ENCODE results near the gene HELQ. TPM values are rescaled to one million over a fixed set of nuclear protein-coding genes. Genes with fewer than 3 reads are reported as not detected.

Gene HELQ
- total and polyA plus RNA-seq, 9 of the 15 experiments (the other 6 are each of a cell fraction or from before 2014, with no cell fraction given) = 3.5 to 15.2 (median 11.9) TPM

DNA sequence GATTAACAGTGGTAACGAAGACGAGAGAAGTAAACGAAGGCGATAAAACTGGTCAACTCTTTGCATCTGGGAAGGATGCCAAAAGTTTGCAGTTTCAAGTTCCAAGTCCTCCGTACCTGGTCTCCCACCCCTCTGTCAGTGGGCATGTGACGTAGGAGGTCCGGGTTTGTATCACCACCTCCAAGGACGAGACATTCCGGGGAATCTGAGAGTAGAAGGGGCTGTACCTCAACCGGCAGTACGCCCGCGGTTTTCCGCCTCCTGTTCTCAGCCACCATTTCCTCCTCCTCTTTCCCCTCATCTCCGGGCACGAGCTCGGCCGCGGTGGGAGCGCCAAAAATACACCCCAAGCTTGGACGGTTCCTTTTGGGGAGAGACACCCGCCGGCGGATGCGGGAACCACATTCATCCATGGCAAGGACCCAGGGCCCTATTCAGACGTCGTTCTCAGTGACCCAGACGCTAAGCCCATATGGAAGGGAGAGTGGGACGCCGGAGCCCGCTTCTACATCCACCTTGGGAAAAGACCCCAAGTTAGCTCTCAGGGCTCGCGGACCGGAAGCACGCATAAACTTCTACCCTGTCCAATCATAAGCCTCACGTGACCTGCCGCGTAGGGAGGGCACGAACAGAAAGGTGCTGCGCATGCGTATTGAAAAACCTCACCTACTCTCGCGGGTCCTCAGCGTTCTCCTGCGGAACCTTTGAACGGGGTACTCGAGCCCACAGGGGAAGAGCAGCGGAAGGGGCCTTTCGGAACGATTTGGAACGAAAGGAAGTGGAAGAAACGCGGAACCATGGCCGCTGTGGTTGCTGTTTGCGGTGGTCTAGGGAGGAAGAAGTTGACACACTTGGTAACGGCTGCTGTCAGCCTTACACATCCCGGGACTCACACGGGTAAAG lies at the start of gene HELQ, which contains the start of gene MRPS18C (continued):
- TF ChIP-seq MXI1 (IDR thresholded peaks at IDR 0.05; ENCODE audit: low read depth, low read length) (peak; percentile 58), GABPB1 (CRISPR knock-in tag; IDR thresholded peaks at IDR 0.05) (peak; percentile 98), NR1H2 (CRISPR knock-in tag; IDR thresholded peaks at IDR 0.05) (no peak), ZNF583 (CRISPR knock-in tag; IDR thresholded peaks at IDR 0.05) (no peak), NFYB (IDR thresholded peaks at IDR 0.05; ENCODE audit: extremely low read depth, insufficient read length) (peak; percentile 12), PHB2 (IDR thresholded peaks at IDR 0.05; ENCODE audit: low read depth) (no peak), ZNF764 (CRISPR knock-in tag; IDR thresholded peaks at IDR 0.05; ENCODE audit: low read depth) (no peak), ZNF197 (CRISPR knock-in tag; IDR thresholded peaks at IDR 0.05; ENCODE audit: low read depth) (0 out of 2 replicates have a peak, but pooled peaks have one; percentile 47), ZNF780A (CRISPR knock-in tag; IDR thresholded peaks at IDR 0.05) (no peak), ZBED1 (IDR thresholded peaks at IDR 0.05) (peak; percentile 84; the same call in 1 of the 2 replicates), ZNF12 (CRISPR knock-in tag; IDR thresholded peaks at IDR 0.05) (no peak), ZC3H8 (IDR thresholded peaks at IDR 0.05) (no peak), HNRNPL (IDR thresholded peaks at IDR 0.05; ENCODE audit: low read depth, low read length) (no peak), DMBX1 (CRISPR knock-in tag; IDR thresholded peaks at IDR 0.05; ENCODE audit: borderline replicate concordance) (no peak), NCOA1 (IDR thresholded peaks at IDR 0.05; ENCODE audit: low read depth) (peak; percentile 99), EZH2 (IDR thresholded peaks at IDR 0.05; ENCODE audit: borderline replicate concordance, low read depth, low read length) (no peak), SMAD1 (IDR thresholded peaks at IDR 0.05; ENCODE audit: low read depth, low read length, partially characterized antibody) (peak; percentile 82), ZNF24 (IDR thresholded peaks at IDR 0.05) (0 out of 2 replicates have a peak, but pooled peaks have one; percentile 56), MAFG (tag; conservative IDR thresholded peaks at IDR 0.05) (no peak), ETV6 (IDR thresholded peaks at IDR 0.05; ENCODE audit: borderline replicate concordance in 1 of 2, low read depth in 2 of 2, low read length in 1 of 2) (peak; percentile 38 to 46; a peak in 1 of 4 replicates), ETV6 (CRISPR knock-in tag; IDR thresholded peaks at IDR 0.05; ENCODE audit: borderline replicate concordance) (no peak), DDX20 (tag; IDR thresholded peaks at IDR 0.05; ENCODE audit: low read depth) (no peak)
- TF ChIP-seq, protein P1, sequence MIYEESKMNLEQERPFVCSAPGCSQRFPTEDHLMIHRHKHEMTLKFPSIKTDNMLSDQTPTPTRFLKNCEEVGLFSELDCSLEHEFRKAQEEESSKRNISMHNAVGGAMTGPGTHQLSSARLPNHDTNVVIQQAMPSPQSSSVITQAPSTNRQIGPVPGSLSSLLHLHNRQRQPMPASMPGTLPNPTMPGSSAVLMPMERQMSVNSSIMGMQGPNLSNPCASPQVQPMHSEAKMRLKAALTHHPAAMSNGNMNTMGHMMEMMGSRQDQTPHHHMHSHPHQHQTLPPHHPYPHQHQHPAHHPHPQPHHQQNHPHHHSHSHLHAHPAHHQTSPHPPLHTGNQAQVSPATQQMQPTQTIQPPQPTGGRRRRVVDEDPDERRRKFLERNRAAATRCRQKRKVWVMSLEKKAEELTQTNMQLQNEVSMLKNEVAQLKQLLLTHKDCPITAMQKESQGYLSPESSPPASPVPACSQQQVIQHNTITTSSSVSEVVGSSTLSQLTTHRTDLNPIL (CRISPR knock-in tag; IDR thresholded peaks at IDR 0.05) = no peak
- TF ChIP-seq, protein P2, sequence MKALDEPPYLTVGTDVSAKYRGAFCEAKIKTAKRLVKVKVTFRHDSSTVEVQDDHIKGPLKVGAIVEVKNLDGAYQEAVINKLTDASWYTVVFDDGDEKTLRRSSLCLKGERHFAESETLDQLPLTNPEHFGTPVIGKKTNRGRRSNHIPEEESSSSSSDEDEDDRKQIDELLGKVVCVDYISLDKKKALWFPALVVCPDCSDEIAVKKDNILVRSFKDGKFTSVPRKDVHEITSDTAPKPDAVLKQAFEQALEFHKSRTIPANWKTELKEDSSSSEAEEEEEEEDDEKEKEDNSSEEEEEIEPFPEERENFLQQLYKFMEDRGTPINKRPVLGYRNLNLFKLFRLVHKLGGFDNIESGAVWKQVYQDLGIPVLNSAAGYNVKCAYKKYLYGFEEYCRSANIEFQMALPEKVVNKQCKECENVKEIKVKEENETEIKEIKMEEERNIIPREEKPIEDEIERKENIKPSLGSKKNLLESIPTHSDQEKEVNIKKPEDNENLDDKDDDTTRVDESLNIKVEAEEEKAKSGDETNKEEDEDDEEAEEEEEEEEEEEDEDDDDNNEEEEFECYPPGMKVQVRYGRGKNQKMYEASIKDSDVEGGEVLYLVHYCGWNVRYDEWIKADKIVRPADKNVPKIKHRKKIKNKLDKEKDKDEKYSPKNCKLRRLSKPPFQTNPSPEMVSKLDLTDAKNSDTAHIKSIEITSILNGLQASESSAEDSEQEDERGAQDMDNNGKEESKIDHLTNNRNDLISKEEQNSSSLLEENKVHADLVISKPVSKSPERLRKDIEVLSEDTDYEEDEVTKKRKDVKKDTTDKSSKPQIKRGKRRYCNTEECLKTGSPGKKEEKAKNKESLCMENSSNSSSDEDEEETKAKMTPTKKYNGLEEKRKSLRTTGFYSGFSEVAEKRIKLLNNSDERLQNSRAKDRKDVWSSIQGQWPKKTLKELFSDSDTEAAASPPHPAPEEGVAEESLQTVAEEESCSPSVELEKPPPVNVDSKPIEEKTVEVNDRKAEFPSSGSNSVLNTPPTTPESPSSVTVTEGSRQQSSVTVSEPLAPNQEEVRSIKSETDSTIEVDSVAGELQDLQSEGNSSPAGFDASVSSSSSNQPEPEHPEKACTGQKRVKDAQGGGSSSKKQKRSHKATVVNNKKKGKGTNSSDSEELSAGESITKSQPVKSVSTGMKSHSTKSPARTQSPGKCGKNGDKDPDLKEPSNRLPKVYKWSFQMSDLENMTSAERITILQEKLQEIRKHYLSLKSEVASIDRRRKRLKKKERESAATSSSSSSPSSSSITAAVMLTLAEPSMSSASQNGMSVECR (CRISPR knock-in tag; IDR thresholded peaks at IDR 0.05) = peak; percentile 15; the same call in 1 of the 2 replicates

Data from K562 (cell line).